SK-N-SH (cell line): ENCODE measurements around the gene LAMP2.

Source experiments
- CTCF ChIP-seq: fragments of 200-600 bp; sonication (generic); IDR thresholded peaks from 2 replicates; pipeline ENCODE4 v1.6.1; 2017; ENCODE audit warnings: antibody characterized with exemption, mild to moderate bottlenecking, moderate library complexity
- EP300 ChIP-seq, 2 experiments: IDR thresholded peaks; 2 replicates each; pipeline versions ENCODE4 v1.4.0 to v1.6.1; 2012; ENCODE audit warnings: borderline replicate concordance in 1 of 2, low read depth in 1 of 2, low read length in 1 of 2
- EZH2phosphoT487 ChIP-seq: fragments of 200-600 bp; sonication (generic); IDR thresholded peaks from 2 replicates; pipeline ENCODE4 v1.6.1; 2017; ENCODE audit warnings: low read depth, mixed run types, mild to moderate bottlenecking, antibody characterized with exemption, moderate library complexity, borderline replicate concordance
- FOXM1 ChIP-seq: IDR thresholded peaks from 2 replicates; pipeline ENCODE4 v1.4.0; 2012; ENCODE audit warnings: low read depth, mild to moderate bottlenecking
- JUND ChIP-seq: IDR thresholded peaks from 2 replicates; pipeline ENCODE4 v1.4.0; 2012
- MAX ChIP-seq: IDR thresholded peaks from 2 replicates; pipeline ENCODE4 v1.4.0; 2012; ENCODE audit warnings: low read depth
- NRF1 ChIP-seq: IDR thresholded peaks from 2 replicates; pipeline ENCODE4 v1.6.1; 2012; ENCODE audit warnings: low read depth, mild to moderate bottlenecking, low read length
- PBX3 ChIP-seq: IDR thresholded peaks from 2 replicates; pipeline ENCODE4; 2012
- POLR2AphosphoS5 ChIP-seq: IDR thresholded peaks from 2 replicates; pipeline ENCODE4 v1.6.1; 2012; ENCODE audit warnings: low read depth, low read length
- RAD21 ChIP-seq: IDR thresholded peaks from 2 replicates; pipeline ENCODE4 v1.6.1; 2012; ENCODE audit warnings: mild to moderate bottlenecking, low read length
- RFX5 ChIP-seq: IDR thresholded peaks from 2 replicates; pipeline ENCODE4 v1.6.1; 2012; ENCODE audit warnings: mild to moderate bottlenecking, improper control_type of control experiment, low read length
- SMC3 ChIP-seq: IDR thresholded peaks from 2 replicates; pipeline ENCODE4 v1.6.1; 2012; ENCODE audit warnings: low read depth, low read length, improper control_type of control experiment
- TAF1 ChIP-seq: IDR thresholded peaks from 2 replicates; pipeline ENCODE4 v1.6.1; 2012; ENCODE audit warnings: low read depth, mild to moderate bottlenecking, low read length, moderate library complexity, borderline replicate concordance
- USF2 ChIP-seq: fragments of 150-350 bp; IDR thresholded peaks from 2 replicates; pipeline ENCODE4 v1.6.1; 2017; ENCODE audit warnings: antibody characterized with exemption, low read length, low read depth, borderline replicate concordance

GRCh38 chrX:120517936-120518335 lies 48.8 kb upstream of the LAMP2 start:
- no peak for TF ChIP-seq MAX
- no peak for TF ChIP-seq TAF1
- no peak for TF ChIP-seq CTCF
- TF ChIP-seq POLR2AphosphoS5 = no peak
- no peak for TF ChIP-seq FOXM1
- no peak for TF ChIP-seq RAD21
- TF ChIP-seq EP300 (IDR thresholded peaks at IDR 0.05; ENCODE audit: borderline replicate concordance in 1 of 2, low read depth in 1 of 2, low read length in 1 of 2) = no peak
- TF ChIP-seq PBX3 = no peak
- no peak for TF ChIP-seq JUND
- TF ChIP-seq NRF1 = no peak
- no peak for TF ChIP-seq USF2
- no peak for TF ChIP-seq SMC3
- no peak for TF ChIP-seq EZH2phosphoT487
- TF ChIP-seq RFX5 = no peak
